ENCODE measurements around the gene C1orf115. TPM values are rescaled to one million over a fixed set of nuclear protein-coding genes. Genes with fewer than 3 reads are reported as not detected.

The C1orf115 gene
- polyA plus RNA-seq, 1 experiment, result 0.05 TPM

DNA sequence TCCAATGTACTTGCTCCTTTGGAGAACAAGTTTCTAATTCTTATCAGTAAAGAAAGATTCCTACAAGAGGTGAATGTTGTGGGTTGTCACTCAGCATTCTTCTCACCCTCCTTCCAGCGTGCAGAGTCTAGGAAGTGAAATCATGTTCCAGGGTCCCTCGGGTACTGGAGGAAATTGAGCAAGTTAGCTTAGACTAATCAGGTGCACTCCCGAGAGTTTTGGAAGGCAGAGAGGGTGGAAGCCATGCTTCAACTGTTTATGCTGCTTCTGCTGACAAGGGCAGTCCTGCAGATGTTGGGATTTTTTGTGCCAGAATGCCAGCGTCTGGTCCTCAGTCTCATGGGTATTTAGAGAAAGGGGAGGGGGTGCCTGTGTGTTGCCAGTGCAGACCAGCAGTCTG, 5.3 kb upstream of the C1orf115 start:
- POLR2A ChIA-PET, result no interaction called here
- TF ChIP-seq, protein P1, sequence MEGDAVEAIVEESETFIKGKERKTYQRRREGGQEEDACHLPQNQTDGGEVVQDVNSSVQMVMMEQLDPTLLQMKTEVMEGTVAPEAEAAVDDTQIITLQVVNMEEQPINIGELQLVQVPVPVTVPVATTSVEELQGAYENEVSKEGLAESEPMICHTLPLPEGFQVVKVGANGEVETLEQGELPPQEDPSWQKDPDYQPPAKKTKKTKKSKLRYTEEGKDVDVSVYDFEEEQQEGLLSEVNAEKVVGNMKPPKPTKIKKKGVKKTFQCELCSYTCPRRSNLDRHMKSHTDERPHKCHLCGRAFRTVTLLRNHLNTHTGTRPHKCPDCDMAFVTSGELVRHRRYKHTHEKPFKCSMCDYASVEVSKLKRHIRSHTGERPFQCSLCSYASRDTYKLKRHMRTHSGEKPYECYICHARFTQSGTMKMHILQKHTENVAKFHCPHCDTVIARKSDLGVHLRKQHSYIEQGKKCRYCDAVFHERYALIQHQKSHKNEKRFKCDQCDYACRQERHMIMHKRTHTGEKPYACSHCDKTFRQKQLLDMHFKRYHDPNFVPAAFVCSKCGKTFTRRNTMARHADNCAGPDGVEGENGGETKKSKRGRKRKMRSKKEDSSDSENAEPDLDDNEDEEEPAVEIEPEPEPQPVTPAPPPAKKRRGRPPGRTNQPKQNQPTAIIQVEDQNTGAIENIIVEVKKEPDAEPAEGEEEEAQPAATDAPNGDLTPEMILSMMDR (IDR thresholded peaks at IDR 0.05; ENCODE audit: low read depth, low read length), result no peak
- CTCF ChIA-PET, result interaction anchor here (1.1 to 2.1 kb wide), 2 partner anchors 11 to 48 kb away, joined by 3 to 7 read pairs; no protein-coding TSS in a partner anchor

DNA sequence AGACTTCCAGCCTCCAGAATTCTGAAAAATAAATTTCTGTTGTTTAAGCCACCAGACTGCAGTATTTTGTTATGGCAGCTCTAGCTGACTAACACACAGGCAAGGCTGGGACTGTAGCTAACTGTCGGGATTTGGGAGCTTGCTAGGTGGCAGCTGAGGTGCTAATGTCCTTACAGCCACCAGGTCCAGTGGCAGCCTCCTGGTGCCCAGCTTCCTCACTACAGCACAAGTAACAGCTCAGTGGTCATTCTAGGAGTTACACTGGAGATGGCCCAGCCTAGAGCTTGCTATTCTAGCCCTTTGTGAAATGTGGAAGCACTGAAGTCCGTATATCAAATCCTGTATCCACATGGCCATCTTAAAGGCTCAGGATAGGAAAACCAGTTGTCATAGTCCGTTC, 4.3 kb upstream of the C1orf115 start:
- Histone ChIP-seq H3K4me3 (ENCODE audit: low read depth, low read length) (no peak overlapping the region), H3K9me3 (ENCODE audit: control insufficient read depth, insufficient read depth, low read length) (no peaks in the 10 kb centered on the region), H3K27me3 (ENCODE audit: control insufficient read depth, insufficient read depth, low read length) (peaks cover 9% of the 10 kb centered on the region), H3K27ac (ENCODE audit: low read depth, low read length) (no peak overlapping the region)
- CTCF ChIA-PET, result interaction anchor here (1.7 kb wide), 1 partner anchor 48 kb away, joined by 6 read pairs; no protein-coding TSS in a partner anchor
- TF ChIP-seq, protein P1 (IDR thresholded peaks at IDR 0.05; ENCODE audit: low read depth, low read length), result no peak
- DNase-seq (ENCODE audit: low read depth, low spot score), result no peak
- POLR2A ChIA-PET, result no interaction called here

More for the DNA sequence above, 5.3 kb upstream of the C1orf115 start:
- Histone ChIP-seq H3K27me3 (ENCODE audit: control insufficient read depth, insufficient read depth, low read length) (peaks cover 4% of the 10 kb centered on the region), H3K9me3 (ENCODE audit: control insufficient read depth, insufficient read depth, low read length) (no peaks in the 10 kb centered on the region), H3K4me3 (ENCODE audit: low read depth, low read length) (no peak overlapping the region), H3K27ac (ENCODE audit: low read depth, low read length) (no peak overlapping the region)
- no peak for DNase-seq (ENCODE audit: low read depth, low spot score)

DNA sequence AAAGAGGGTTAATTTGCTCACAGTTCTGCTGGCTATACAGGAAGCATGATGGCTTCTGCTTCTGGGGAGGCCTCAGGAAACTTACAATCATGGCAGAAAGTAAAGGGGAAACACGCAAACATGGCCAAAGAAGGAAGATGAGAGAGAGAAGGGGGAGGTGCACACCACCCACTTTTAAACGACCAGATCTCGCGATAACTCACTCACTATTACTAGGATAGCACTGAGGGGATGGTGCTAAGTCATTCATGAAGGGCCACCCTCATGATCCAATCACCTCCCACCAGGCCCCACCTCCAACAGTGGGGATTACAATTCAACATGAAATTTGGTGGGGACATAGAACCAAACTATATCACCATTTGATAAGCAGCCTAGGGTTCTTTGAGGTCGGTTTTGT, 2.4 kb upstream of the C1orf115 start:
- CTCF ChIA-PET, result interaction anchor here (1.9 kb wide), 1 partner anchor 88 kb away, joined by 12 read pairs; no protein-coding TSS in a partner anchor
- DNase-seq (ENCODE audit: low read depth, low spot score), result no peak
- Histone ChIP-seq H3K27ac (ENCODE audit: low read depth, low read length) (no peak overlapping the region), H3K27me3 (ENCODE audit: control insufficient read depth, insufficient read depth, low read length) (peaks cover 25% of the 10 kb centered on the region), H3K4me3 (ENCODE audit: low read depth, low read length) (no peak overlapping the region), H3K9me3 (ENCODE audit: control insufficient read depth, insufficient read depth, low read length) (no peaks in the 10 kb centered on the region)
- TF ChIP-seq, protein P1 (IDR thresholded peaks at IDR 0.05; ENCODE audit: low read depth, low read length), result no peak
- POLR2A ChIA-PET, result no interaction called here

DNA sequence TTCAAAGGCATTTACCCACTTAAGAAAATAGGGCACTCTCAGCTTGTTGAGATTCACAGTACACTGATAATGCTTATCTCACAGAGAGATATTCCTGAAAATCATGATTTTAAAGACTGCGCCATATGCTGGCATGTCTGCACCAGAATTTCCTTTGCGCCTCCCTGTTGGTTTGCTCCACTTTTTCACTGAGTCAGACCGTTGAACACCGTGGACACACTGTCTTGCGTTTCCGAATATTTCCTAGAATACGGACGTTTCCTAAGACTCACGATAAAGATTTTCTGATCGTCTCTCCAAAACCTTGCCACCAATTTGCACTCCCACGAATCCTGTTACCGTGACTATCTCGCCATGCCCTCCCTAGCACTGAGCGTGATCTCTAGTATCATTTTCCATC, 497 bp upstream of the C1orf115 start:
- H3K27me3 ChIP-seq (ENCODE audit: control insufficient read depth, insufficient read depth, low read length), result peaks cover 27% of the 10 kb centered on the region
- CTCF ChIA-PET, result interaction anchor here (1.4 to 1.9 kb wide), 2 partner anchors 43 to 86 kb away, joined by 3 to 12 read pairs; no protein-coding TSS in a partner anchor
- POLR2A ChIA-PET, result no interaction called here
- no peaks in the 10 kb centered on the region for H3K9me3 ChIP-seq (ENCODE audit: control insufficient read depth, insufficient read depth, low read length)
- TF ChIP-seq, protein P1 (IDR thresholded peaks at IDR 0.05; ENCODE audit: low read depth, low read length), result no peak
- peak overlapping the region; percentile 50; the same call in 1 of the 2 replicates for H3K4me3 ChIP-seq (ENCODE audit: low read depth, low read length)
- no peak overlapping the region for H3K27ac ChIP-seq (ENCODE audit: low read depth, low read length)
- DNase-seq (ENCODE audit: low read depth, low spot score), result no peak

DNA sequence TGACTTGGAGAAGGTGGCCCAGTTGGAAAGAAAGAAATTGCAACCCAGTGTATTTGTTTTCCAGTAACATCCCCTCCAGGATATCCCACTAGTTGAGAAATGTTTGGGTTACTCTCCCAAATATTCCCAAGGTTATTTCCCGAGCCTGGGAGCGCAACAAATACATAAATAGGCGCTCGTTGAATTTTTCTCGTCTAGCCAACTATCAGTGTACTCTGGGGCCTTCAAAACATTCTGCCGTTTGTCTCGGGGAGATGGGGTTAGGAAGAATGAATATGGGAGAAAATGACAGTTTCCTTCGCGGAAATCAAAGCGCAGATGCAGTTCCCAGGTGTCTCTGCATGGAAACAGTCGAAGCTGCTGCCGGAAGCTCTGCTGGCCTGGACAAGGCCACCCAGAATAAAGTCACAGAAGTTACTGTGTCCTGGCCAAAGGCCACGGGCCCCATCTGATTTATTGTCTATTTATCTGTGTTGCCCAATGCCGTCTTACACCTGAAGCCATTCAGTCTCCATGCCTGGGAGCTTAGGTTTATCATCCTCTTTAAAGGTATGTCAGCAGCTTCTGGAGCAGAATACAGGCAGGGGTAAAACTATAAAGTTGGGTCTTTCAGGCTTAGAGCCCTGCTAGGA, 1.0 kb downstream of the C1orf115 start:
- TF ChIP-seq, protein P1 (IDR thresholded peaks at IDR 0.05; ENCODE audit: low read depth, low read length), result no peak

More for the DNA sequence above, 1.0 kb downstream of the C1orf115 start:
- no peak for DNase-seq (ENCODE audit: low read depth, low spot score)
- H3K4me3 ChIP-seq (ENCODE audit: low read depth, low read length), result no peak overlapping the region
- no peak overlapping the region for H3K27ac ChIP-seq (ENCODE audit: low read depth, low read length)
- ChIA-PET CTCF (interaction anchor here (2.3 to 3.7 kb wide), 2 partner anchors 42 to 85 kb away, joined by 12 to 22 read pairs; no protein-coding TSS in a partner anchor), POLR2A (no interaction called here)
- peaks cover 27% of the 10 kb centered on the region for H3K27me3 ChIP-seq (ENCODE audit: control insufficient read depth, insufficient read depth, low read length)
- no peaks in the 10 kb centered on the region for H3K9me3 ChIP-seq (ENCODE audit: control insufficient read depth, insufficient read depth, low read length)
